ENCODE data around the gene NUP54.
A peak's percentile ranks its signal among the peaks of the same experiment; 100 is the strongest.

NUP54 gene

DNA sequence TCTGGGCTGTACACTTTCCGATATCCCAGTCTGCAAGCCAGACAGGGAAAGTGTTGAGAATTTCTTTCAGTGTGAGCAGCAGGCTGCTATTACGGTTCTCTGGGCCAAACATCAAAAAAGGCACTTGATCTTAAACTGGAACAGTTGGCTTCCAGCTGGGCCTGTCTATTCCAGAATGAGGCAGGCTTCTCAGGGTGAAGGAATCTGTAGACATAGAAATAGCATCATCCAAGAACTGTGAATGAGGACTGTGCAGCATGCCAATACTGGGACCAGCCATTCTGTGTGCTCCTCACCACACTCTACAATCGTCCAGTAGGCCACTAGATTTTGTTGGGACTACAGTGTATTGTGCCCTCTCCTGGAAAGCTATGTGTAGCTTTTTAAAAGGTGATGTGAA, 42.5 kb downstream of the NUP54 start:
- no peaks in the 10 kb centered on the region for H3K9me3 Mint-ChIP-seq
- DNase-seq (ENCODE audit: low spot score in 2 of 2): no peak
- no peak for ATAC-seq
- H3K27ac Mint-ChIP-seq: no peak overlapping the region
- no peaks in the 10 kb centered on the region for H3K4me1 Mint-ChIP-seq
- H3K4me3 Mint-ChIP-seq: no peak overlapping the region
- no peaks in the 10 kb centered on the region for H3K36me3 Mint-ChIP-seq

DNA sequence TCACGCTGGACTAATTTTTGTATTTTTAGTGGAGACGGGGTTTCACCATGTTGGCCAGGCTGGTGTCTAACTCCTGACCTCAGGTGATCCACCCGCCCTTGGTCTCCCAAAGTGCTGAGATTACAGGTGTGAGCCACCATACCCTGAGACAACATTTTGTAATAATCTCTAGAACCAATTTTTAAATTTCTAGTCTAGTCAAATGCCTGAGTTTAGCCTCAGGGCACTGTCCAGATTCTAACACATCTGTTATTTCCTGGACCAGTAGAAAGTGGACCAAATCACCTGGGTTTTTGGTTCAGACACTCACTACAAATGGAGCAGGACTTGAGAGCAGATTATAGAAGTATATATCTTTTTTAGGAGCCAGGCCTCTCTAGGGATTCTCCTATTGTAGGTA, 52.1 kb downstream of the NUP54 start:
- H3K4me1 Mint-ChIP-seq: no peaks in the 10 kb centered on the region
- H3K27ac Mint-ChIP-seq: no peak overlapping the region
- H3K4me3 Mint-ChIP-seq: no peak overlapping the region
- H3K9me3 Mint-ChIP-seq: no peaks in the 10 kb centered on the region
- no peaks in the 10 kb centered on the region for H3K36me3 Mint-ChIP-seq
- no peak for DNase-seq (ENCODE audit: low spot score in 2 of 2)
- ATAC-seq: no peak

DNA sequence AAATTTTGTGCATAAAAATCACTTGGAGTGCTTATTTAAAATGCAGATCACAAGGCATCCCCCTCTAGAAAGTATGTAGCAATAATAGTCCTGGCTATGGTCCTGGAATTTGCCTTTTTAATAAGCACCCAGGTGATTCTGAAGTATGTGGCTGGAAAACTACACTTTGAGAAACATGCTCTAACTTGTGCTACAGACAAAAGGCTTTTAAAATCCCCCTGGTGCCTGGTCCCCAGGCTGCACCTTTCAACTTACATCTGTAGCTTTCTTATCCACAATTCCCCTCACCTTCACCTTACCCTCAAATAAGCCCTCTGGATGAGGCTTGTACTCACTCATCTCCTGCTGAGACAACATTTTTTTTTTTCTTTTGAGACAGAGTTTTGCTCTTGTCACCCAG, 52.6 kb downstream of the NUP54 start:
- no peak overlapping the region for H3K27ac Mint-ChIP-seq
- H3K4me1 Mint-ChIP-seq: no peaks in the 10 kb centered on the region
- H3K36me3 Mint-ChIP-seq: no peaks in the 10 kb centered on the region
- no peak overlapping the region for H3K4me3 Mint-ChIP-seq
- DNase-seq (ENCODE audit: low spot score in 2 of 2) (no peak), ATAC-seq (no peak)
- H3K9me3 Mint-ChIP-seq: no peaks in the 10 kb centered on the region

DNA sequence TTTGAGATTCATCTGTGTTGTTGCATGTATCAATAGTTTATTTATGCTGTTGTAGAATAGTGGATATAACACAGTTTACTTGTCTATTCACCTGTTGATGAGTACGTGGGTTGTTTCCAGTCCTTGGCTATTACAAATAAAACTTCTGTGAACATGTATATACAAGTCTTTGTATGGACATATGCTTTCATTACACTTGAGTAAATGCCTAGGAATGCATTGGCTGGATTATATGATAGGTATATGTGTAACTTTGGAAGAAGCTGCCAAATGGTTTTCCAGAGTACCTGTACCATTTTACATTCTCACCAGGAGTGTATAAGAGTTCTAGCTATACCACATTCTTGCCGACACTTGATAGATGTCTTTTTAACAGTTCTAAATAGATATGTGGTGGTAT, 57.1 kb downstream of the NUP54 start:
- Mint-ChIP-seq H3K27ac (no peak overlapping the region), H3K4me1 (no peaks in the 10 kb centered on the region), H3K4me3 (no peak overlapping the region), H3K9me3 (no peaks in the 10 kb centered on the region), H3K36me3 (no peaks in the 10 kb centered on the region)
- ATAC-seq (no peak), DNase-seq (ENCODE audit: low spot score in 2 of 2) (no peak)

DNA sequence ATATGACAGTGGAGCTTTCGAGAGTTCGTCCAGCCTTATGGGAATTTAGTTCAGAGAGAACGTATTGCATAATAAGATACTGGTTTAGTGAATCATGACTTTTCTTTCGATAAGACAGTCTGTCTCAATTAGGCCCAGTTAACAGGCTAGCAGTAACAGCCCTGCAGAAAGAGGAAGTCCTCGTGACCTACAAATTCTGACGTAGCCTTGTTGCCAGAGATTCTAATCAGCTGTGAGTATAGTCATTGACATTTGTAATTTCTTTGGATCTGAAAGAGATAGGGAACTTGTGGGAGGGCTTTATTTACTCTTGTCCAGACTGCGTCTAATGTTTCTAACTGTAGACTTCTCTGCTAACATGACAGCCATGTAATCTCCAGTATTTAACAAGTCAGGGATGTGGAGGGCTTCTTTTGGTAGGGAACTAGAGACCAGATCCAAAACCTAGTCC, 57.9 kb downstream of the NUP54 start:
- H3K27ac Mint-ChIP-seq: no peak overlapping the region
- no peaks in the 10 kb centered on the region for H3K36me3 Mint-ChIP-seq
- no peaks in the 10 kb centered on the region for H3K9me3 Mint-ChIP-seq
- no peak overlapping the region for H3K4me3 Mint-ChIP-seq
- ATAC-seq (peak; percentile 51), DNase-seq (ENCODE audit: low spot score in 2 of 2) (no peak)
- H3K4me1 Mint-ChIP-seq: no peaks in the 10 kb centered on the region

DNA sequence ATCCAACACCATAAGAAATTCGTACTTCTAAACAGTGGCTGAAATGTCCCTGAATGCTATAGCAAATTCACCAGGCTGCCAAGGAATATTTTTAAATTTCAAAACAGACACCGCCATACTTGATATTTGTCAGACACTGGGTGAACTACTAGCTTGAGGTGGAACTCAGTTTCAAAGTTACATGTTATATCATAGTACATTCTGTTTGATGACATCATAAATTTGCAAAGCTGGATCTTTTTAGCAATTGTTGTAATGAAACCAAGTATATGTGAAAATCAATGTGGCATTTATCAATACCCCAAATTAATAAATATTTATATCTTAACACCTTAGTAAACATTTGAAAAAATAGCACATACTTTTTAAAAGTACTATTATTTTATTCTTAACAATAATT, 59.5 kb downstream of the NUP54 start:
- H3K4me3 Mint-ChIP-seq: no peak overlapping the region
- no peaks in the 10 kb centered on the region for H3K36me3 Mint-ChIP-seq
- no peak overlapping the region for H3K27ac Mint-ChIP-seq
- H3K4me1 Mint-ChIP-seq: no peaks in the 10 kb centered on the region
- H3K9me3 Mint-ChIP-seq: no peaks in the 10 kb centered on the region
- DNase-seq (ENCODE audit: low spot score in 2 of 2): no peak
- ATAC-seq: no peak

DNA sequence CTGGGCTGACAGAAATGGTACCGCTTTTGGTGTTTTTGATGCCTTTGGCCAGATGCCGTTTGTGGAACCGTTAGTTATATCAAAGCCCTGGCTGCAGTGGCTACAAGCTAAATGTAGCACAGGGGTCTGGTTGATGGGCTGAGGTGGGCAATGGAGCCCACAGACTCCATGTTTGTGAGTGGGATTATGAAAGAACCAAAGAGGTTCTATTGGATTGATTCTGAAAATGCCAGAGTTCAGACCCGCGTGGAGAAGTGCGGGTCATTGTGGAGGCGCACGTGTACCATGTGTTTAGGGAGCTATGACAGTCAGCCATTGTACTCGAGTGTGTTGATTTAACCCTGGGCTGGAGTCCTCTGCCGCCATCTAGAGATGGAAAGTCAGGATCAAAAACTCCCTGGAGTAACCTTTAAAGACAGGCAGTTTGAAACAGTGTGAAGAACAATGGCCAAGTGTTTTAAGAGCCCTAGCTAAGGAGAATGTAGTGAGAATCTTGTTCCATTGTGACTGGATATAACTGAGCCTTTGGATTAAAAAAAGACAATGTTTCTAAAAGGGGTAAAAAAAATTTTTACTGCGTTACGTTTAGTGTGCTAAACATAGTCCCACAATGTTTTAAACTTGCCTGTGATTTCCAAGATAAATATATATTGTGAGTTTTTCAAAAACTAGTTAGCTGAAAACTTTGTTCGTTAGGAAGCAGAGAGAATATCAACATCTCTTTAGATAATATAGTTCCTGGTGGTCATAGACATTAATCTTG, 61.0 kb downstream of the NUP54 start:
- no peaks in the 10 kb centered on the region for H3K4me1 Mint-ChIP-seq
- ATAC-seq: peak; percentile 34
- H3K27ac Mint-ChIP-seq: no peak overlapping the region
- H3K36me3 Mint-ChIP-seq: no peaks in the 10 kb centered on the region
- DNase-seq (ENCODE audit: low spot score in 2 of 2): no peak
- no peaks in the 10 kb centered on the region for H3K9me3 Mint-ChIP-seq
- no peak overlapping the region for H3K4me3 Mint-ChIP-seq

DNA sequence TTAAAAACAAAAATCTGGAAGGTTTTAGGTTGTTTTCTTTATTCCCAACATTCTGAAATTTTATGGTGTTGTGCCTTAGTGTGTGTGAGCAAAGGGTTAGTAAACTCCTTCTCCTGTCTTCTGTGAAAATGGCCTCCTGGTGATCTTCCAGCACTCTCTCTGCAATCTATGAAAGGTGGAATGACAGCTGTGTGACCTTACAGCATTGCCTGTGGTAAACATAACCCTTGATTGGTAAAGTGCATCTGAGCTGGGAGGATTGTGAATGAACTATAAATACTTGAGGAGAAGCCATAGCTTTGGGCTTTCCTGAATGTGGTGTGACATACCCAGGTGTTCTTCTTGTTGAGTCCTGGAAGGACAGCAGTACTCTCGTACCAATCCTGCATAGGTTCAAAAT, 63.7 kb downstream of the NUP54 start:
- no peak for ATAC-seq
- DNase-seq (ENCODE audit: low spot score in 2 of 2): no peak
- Mint-ChIP-seq H3K4me1 (no peaks in the 10 kb centered on the region), H3K36me3 (no peaks in the 10 kb centered on the region), H3K27ac (no peak overlapping the region), H3K9me3 (no peaks in the 10 kb centered on the region), H3K4me3 (no peak overlapping the region)

DNA sequence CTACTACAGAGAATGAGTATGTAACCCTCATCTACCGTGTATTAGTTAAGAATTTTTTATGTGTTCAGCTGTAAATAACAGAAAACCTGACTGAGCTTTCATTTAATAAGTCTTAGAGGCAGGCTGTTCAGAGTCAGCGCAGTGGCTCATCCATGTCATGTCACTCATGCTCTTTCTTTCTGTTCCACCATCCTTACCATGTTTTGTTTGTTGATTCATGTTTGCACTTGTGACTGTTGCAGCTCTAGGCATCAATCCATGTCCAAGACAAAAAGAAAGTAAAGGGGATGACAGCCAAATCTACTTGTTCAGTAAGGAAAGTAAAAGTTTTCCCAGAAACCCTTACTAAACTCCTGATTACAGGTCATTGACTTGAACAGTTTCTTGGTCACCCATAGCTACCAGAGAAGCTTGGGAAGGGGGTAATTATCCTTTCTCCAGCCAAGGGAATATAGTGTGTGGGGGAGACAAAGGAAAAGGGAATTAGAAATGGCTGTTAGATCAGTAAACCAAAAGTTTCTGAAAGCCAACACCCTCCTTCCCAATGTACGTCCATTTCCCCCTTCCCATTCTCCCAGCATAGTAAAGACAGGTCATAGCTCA, 64.7 kb downstream of the NUP54 start:
- no peak for DNase-seq (ENCODE audit: low spot score in 2 of 2)
- no peaks in the 10 kb centered on the region for H3K36me3 Mint-ChIP-seq
- no peak overlapping the region for H3K27ac Mint-ChIP-seq
- no peak overlapping the region for H3K4me3 Mint-ChIP-seq
- no peaks in the 10 kb centered on the region for H3K9me3 Mint-ChIP-seq
- no peaks in the 10 kb centered on the region for H3K4me1 Mint-ChIP-seq
- no peak for ATAC-seq

DNA sequence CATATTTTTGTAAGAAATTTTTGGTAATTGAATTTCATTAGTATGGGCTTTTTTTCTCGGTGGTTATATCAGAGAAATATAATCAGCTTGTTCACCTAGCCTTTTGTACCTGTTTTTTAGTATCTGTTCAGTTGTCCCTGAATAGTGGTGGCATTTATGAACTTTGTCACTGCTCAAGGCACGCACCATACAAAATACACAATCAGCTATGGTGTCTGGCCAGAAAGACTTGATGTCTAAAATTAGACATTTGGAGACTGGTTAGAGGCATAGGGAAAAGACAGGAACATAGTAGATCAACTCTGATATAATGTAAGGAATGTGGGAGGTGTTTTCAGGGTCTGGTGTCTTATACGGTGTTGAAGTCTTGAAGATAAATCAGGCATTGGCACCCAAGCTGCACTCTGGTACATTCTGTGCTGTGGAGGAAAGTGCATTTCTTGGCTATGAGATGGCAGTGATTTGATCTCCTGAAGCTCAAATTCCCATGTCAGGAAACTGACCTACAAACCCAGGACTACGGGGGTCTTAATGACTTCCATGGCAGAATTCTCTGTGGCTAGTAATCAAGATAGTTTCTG, 70.1 kb downstream of the NUP54 start:
- Mint-ChIP-seq H3K4me3 (no peak overlapping the region), H3K27ac (no peak overlapping the region), H3K9me3 (no peaks in the 10 kb centered on the region), H3K36me3 (no peaks in the 10 kb centered on the region), H3K4me1 (no peaks in the 10 kb centered on the region)
- DNase-seq (ENCODE audit: low spot score in 2 of 2) (no peak), ATAC-seq (no peak)

DNA sequence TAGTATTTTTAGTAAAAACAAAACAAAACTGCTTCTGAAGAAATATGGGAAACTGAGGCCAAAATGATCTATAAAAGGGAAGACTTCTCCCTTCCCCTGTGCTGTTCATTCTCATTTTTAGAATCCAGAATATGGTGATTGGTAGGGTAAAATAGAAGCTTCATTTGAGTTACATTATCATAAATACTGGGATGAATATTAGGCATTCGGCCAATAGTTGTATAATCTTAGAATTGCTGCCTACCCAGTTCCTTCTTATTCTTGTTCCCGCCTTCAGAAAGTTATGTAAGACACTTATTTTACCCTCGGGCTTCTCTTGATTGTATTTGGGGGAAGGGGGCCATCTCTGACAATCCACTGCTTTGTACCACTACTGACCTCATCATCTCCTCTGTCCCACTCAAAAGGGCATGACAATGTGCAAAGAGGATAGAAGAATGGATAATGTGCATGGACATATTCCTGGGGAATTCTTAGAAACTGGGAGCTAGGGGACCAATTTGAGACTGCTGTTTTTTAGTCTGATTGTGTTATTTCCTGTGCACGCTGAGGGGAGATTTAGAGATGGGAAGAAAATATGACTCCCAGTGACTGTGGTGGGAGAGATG, 73.1 kb downstream of the NUP54 start:
- no peaks in the 10 kb centered on the region for H3K36me3 Mint-ChIP-seq
- no peaks in the 10 kb centered on the region for H3K9me3 Mint-ChIP-seq
- no peaks in the 10 kb centered on the region for H3K4me1 Mint-ChIP-seq
- ATAC-seq (no peak), DNase-seq (ENCODE audit: low spot score in 2 of 2) (no peak)
- H3K27ac Mint-ChIP-seq: no peak overlapping the region
- no peak overlapping the region for H3K4me3 Mint-ChIP-seq

DNA sequence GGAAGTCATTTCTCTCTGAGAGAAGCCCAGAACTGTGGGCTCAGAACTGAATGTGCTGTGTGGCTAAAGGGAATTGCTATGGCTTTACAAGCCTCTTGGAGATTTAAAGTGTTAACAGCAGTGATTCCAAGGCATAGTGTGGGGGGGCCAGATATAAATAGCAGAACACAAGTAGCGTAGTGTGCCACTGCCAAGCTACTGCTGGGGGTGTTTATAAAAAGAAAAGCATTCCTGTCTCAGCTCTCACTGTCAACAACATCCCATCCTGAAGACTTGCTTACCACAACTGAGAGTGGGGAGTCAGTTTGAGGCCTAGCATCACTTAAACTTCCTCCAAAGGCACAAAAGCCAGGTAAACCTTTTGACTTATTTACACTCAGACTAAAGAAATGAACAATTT, 73.7 kb downstream of the NUP54 start, which contains the start of gene ART3:
Gene ART3, plus strand, starts transcription at position 242 of the 400 bp plus-strand sequence. CDS start 1,181 bp downstream, outside the sequence.
- no peaks in the 10 kb centered on the region for H3K36me3 Mint-ChIP-seq
- ATAC-seq: no peak
- no peaks in the 10 kb centered on the region for H3K9me3 Mint-ChIP-seq
- H3K27ac Mint-ChIP-seq: no peak within 1 kb of the TSS
- no peak within 1 kb of the TSS for H3K4me3 Mint-ChIP-seq
- no peaks in the 10 kb centered on the region for H3K4me1 Mint-ChIP-seq
- no peak for DNase-seq (ENCODE audit: low spot score in 2 of 2)

DNA sequence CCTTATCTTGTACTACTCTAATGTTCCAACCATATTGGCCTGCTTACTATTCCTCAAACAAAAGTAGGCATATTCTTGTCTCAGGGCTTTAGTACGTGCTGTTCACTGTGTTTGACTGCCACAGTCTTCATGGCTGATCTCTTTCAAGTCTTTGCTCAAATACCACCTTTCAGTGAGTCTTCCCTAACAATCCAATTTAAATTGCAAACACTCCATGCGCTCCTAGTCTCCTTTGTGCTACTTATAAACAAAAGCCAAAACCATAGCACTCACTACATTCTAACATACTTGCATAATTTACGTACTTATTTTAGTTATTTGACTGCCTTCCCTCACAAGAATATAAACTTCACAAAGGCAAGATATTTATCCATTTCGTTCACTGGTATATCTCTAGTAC, 75.4 kb downstream of the NUP54 start:
- H3K4me1 Mint-ChIP-seq: no peaks in the 10 kb centered on the region
- no peak for DNase-seq (ENCODE audit: low spot score in 2 of 2)
- no peak overlapping the region for H3K27ac Mint-ChIP-seq
- no peaks in the 10 kb centered on the region for H3K9me3 Mint-ChIP-seq
- no peaks in the 10 kb centered on the region for H3K36me3 Mint-ChIP-seq
- H3K4me3 Mint-ChIP-seq: no peak overlapping the region
- ATAC-seq: no peak

DNA sequence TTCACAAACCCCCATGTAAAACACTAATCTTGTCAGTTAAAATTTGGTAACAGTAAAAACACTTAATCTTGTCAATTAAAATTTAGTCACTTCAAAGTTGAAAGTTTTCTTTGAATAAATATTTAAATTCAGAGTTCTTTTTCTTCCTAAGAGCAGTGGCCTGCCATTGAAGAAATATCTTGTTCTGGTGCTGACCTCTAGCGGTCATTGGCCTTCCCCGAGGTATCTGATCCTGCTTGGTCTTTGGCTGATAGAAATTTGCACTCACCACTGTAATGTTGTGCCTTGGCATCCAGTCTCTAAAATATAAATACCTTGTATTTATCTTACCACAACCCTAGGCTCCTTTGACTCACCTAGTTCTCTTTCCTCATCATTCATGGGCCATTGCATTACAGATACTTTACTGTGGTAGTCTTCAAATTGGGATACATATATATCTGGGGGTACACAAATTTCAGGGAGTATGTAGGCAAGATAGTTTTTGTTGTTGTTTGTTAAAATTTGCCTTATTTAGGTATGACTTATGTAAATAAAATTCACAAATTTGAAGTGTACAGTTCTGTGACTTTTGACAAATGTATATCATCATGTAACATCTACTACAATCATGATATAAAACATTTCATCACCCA, 80.4 kb downstream of the NUP54 start:
- H3K27ac Mint-ChIP-seq: no peak overlapping the region
- H3K4me1 Mint-ChIP-seq: no peaks in the 10 kb centered on the region
- H3K9me3 Mint-ChIP-seq: no peaks in the 10 kb centered on the region
- peak; percentile 89 for ATAC-seq
- no peaks in the 10 kb centered on the region for H3K36me3 Mint-ChIP-seq
- DNase-seq (ENCODE audit: low spot score in 2 of 2): peak; percentile 60 to 82
- H3K4me3 Mint-ChIP-seq: no peak overlapping the region

DNA sequence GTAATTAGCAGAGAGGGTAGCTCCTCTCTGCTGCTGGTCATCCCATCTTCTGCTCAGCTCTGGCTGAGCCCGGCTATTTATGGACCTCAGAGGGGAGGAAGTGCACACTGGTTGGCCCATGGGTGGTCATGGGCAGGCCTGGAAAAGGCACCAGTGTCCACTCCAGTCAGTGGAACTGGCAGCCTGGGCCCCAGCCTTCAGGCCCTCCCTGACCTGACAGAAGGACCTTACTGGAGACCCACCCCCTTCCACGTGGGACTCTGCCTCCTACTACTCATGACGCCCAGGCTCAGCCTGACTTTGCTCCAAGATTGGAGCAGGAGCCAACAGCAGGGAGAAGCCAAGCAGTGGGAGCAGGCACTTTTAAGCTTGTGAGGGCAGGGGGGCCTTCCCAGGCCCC, 81.7 kb downstream of the NUP54 start:
- DNase-seq (ENCODE audit: low spot score in 2 of 2): no peak
- Mint-ChIP-seq H3K36me3 (no peaks in the 10 kb centered on the region), H3K4me3 (no peak overlapping the region), H3K4me1 (no peaks in the 10 kb centered on the region), H3K27ac (no peak overlapping the region), H3K9me3 (no peaks in the 10 kb centered on the region)
- ATAC-seq: peak; percentile 37

Data from stimulated activated effector memory CD8-positive, alpha-beta T cell treated with anti-CD3 and anti-CD28 coated beads, Interleukin-12 subunit alpha, Interleukin-12 subunit beta, amount 100 ng/mL, for 72 hours (primary cell).